NCI-H1105 (cell line): ENCODE measurements around the gene MCF2L.

Experiments used
- DNase-seq: peaks from one replicate; lab custom pipeline; 2025; lab: John Stamatoyannopoulos, UW

Gene MCF2L

DNA sequence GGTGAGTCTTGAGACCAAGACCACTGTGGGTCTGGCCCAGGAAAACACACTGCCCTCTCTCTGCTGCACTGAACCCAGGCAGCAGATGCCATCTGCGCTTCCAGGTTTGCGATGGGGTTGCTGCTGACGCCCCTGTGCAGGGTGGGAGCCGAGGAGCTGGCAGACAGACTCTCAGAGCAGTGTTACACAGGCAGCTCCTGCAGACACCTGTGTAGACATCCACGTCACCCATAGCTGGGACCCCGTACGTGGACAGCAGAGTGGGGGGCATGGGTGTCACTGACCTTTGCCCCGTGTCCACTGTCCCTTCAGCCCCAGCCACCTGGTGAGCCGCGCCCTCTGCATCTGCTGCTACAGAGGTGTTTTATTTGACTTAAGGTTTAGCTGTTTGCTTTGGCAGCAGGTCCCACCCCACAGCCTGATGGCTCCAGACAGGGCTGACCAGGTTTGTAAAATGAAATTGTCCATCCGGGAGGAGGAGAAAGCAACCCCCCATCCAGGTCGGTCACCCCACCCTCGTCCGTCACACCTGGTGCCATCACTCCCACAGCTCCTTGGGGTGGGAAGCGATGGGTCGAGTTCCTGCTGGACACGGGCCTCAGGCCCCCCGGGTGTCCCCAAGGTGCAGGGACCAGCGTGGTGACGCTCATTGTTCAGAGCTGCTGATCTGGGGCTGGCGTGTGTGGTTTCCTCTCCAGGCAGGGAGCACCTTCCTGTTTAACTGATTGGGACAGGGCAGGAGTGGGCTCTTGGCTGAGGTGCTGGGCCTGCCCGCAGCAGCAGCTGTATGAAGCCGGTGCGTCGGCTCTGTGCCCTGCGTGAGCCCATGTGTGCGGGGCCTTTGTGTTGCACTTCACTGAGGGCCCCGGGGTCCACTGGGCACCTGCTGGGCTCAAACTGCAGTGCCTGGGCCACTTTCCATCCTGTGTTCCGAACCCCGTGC is 28.4 kb downstream of the MCF2L start:
- no peak for DNase-seq

DNA sequence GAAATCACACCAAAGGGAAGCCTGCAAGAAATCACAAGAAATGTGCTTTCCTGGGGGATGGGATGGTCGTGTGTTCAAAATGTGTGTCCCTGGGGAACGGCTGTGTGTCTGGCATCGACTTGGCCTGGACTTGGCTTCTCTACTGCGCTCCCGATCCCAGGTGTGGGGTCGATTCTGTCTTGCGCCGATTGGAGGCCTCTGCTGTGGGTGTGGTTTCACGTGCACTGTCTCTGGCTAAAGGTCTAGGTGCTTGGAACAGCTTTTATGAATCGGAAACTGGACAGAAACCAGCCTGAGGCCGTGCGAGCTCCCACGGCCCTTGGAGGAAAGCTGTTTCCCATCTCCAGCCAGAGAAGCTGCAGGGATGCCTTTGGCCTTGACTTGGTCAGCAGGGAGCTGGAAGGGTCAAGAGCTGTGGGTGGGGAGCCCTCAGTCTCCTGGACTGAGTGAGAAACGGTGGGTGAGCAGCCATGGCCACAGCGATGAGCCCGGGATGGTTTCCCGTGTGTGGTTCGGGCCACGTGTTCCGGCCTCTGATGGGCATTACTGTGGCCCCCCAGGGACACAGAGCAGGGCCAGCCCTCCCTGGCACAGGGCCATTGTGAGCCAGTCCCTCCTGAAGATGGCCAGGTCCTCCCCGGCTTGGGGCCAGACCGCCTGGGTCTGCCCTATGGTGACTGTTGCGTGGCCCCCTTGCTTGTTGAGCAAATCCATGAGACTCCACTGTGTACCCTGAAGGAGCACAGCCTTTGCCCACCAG is 29.7 kb downstream of the MCF2L start:
- DNase-seq = no peak

DNA sequence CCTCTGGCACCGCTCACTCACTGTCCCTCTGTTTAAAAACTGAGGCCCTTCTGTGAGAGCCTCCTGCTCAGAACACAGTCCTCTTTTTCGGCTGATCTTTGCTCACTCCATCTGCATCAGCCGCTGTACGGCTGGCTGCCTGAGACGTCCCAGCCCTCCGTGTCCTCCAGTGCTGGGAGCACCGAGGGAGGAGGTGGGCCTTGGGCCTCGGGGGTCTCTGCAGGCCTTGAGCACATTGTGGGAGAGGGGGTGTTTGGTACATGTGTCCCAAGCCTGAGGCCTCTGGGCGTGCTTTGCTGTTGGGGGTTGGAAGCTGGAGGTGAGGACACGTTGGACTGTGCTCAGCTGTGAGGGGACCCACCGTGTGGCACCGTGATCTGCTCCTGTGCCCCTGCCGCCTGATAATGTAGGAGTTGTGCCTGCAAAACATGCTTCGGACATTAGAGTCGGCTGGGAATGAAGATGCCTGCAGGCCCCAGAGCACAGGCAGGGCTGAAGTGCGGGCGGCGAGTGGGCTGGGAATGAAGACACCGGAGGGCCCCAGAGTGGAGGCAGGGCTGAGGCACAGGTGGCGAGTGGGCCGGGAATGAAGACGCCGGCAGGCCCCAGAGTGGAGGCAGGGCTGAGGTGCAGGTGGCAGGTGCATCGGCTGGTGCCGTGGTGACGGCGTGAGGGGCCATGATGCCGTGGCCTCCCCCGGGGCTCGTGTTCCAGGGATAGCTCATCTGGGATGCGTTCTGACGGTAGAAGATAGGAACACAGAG is 30.6 kb downstream of the MCF2L start:
- no peak for DNase-seq

DNA sequence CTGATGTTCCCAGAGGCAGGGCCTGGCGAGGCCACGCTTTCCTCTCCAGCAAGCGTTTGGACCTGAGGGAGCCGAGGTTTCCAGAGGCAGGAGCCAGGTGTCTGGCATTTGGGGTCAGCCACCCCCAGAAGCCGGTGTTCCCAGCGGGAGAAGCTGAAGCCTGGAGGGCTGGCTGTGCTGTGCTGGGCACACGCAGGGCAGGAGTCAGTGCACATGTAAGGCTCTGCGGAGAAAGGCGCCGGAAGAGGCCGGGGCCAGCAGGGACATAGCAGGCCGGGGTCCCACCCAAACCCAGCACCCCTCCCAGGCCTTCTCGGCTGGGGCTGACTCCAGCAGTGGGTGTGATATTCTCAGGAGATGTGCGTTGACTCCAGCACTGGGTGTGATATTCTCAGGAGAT is 31.6 kb downstream of the MCF2L start:
- no peak for DNase-seq

DNA sequence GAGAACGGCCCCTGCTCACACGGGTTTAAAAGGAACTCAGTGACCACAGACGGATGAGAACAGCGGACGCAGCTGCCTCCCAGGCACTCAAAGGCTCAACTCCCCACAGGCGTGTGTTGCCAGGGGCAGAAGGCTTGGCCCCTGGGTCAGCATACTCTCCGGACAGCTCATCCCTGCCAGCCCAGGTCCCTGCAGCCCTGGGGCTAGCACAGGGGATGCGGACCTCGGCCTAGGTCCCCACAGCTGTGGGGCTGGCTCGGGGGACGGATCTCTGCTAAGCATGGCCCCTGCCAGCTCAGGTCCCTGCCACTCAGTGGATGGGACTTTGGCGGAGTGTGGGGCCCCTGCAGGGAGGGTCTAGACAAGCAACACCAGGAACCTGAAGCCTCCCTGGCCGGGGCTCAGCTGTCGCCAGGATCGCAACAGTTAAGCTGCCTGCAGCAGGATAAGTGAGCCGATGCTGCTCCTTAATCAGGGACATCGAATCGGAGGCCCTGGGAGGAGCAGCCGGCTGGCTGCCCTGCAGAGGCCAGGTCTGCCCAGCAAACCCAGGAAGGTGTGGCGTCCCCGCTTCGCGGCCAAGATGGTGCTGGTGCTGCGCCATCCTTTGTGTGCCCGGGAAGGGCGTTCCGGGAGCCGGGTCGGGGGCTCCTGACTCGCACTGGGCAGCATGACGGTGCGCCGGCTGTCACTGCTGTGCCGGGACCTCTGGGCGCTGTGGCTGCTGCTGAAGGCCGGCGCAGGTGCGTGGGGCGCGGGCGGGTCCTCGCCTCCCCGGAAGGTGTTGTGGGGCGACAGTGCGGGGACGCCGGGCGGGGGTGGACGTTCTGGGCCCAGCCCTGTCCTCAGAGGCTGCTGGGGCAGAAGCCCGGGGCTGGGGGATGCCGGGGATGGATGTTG is 32.5 kb downstream of the MCF2L start:
- peak; percentile 98 for DNase-seq

DNA sequence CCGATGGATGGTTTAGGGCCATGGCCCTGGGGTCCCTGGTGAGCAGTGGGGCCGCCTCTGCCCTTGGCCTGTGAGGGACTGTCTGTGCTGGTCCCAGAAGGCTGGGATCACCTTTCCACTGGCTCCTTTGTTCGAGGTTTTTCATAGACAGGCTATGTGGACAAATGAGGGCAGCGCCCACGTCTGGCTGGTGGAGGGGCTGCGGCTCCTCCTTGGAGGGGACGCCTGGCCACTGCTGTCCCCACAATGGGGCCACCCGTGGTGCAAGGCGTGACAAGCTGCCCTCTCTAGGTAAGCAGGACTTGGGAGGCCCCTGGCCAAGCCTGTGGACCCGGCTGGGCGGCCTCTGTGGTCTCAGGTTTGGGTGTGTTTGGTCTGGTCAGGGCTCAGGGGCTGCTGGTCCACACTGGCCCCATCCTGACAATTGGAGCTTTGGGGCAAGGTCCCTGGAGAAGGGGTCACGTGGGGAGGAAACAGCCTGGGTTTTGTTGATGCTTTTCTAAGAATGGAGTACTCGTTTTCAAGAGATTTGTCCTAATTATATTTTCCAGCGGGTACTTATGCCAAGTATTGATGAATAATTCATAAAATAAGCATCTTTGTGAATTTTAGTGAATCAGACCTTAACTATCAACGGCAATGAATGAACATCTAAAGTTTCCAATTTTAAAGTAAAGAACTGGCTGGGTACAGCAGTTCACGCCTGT is 33.3 kb downstream of the MCF2L start:
- DNase-seq = peak; percentile 87

DNA sequence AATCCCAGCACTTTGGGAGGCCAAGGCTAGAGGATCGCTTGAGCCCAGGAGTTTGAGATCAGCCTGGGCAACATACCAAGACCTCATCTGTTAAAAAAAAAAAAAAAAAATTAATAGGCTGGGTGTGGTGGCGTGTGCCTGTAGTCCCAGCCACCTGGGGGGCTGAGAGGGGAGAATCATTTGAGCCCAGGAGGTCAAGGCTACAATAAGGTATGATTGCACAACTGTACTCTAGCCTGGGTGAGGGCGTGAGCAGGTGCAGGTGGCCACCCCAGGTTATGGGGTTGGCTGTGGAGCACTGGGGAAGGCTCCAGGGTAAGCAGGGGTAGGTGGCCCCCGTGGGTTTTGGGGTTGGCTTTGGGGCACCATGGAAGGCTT is 33.9 kb downstream of the MCF2L start:
- no peak for DNase-seq

DNA sequence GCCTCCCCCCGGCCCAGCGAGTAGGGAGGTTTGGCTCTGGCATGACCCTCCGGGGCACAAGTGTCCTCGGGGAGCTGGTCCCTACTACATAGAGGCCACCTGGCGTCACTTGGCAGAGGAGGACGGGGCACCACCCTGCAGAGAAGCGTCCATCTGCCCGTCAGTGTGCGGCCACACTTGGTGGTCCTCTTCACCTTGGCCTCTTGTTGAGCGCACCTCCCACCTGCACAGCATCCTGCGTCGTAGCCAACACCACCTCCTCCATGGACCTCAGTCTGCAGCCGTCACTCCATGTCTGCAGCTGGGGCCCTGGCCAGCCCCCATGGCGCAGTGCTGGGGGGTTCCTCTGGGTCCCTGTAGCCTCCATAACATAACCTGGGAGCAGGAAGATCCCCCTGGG is 35.1 kb downstream of the MCF2L start:
- no peak for DNase-seq

DNA sequence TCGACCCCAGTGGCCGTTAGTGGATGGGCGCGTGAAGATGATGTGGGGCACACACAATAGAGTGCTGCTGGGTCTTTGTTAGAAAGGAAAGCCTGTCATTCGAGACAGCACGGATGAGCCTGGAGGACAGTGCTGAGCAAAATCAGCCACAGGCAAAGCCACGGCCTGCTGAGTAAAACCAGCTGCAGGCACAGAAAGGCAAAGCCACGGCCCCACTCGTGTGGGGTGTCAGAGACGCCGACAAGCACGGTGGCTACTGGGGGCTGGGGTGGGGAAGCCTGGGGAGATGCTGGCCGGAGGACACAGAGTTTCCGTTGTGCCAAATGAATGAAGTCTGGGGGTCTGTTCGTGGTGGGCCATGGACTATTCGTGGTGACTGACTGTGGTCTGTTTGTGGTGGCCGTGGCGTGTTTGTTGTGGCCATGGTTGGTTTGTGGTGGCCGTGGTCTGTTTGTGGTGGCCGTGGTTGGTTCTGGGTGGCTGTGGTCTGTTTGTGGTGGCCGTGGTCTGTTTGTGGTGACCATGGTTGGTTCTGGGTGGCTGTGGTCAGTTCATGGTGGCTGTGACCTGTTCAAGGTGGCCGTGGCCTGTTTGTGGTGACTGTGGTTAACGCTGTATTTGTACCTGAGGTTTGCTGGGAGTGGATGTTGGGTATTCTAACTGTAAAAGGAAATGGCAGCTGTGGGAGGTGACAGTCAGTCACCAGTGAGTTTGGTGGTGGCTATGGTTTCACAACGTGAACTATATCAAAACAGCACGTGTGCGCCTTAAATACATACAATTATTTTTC is 36.3 kb downstream of the MCF2L start:
- DNase-seq = no peak

DNA sequence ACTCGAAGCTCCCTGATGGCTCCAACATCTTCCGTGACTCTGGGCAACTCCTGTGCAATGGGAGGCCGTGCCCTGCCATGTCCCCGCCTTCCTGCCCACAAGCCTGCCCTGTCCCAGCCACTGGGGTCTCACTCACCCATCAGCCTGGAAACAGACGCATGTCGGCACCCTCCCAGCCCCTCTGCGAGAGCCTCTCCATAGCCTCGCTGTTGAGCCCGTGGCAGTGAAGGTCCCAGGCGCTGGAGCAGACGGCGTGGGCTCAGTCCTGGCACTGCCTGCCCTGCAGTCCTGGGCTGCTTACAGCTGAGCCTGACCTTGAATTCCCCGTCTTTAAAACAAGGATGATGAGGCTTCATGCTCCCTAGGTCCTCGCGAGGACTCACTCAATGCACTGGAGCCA is 37.0 kb downstream of the MCF2L start:
- no peak for DNase-seq

DNA sequence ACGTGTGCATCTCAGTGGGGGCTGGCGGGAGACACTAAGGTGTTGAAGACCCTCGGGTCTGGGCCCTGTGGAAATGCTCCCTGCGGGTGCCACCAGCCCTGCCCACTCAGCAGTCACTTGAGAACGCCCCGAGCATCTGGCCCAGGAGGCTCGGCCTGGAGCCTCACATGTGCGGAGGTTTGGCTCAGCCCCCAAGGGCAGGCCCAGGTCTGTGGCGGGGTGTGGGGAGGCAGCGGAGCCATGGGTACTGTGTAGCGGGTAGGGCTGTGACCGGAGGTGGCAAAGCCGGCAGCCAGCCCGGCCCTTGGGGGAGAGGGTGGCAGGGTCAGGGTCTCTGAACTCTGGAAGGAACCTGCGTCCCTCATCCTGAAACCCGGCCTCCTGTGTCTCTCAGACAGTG is 37.6 kb downstream of the MCF2L start:
- DNase-seq = no peak

DNA sequence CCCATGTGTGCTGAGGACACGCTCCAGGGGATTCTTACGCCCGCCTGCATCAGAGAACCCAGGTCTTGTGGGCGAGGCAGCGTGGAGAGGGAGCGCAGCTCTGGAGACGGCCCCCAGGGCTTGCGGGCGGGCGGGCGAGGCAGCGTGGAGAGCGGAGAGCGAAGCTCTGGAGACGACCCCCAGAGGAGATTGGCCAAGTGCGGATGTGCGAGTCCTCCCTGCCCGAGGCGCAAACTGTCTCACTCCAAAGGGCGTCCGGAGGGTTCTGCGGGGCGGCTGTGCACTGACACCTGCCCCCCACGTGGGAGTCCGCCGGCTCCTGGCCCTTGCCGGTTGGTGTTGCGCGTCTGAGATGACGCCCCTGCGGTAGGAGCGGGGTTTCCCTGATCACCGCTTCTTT is 39.8 kb downstream of the MCF2L start:
- no peak for DNase-seq

DNA sequence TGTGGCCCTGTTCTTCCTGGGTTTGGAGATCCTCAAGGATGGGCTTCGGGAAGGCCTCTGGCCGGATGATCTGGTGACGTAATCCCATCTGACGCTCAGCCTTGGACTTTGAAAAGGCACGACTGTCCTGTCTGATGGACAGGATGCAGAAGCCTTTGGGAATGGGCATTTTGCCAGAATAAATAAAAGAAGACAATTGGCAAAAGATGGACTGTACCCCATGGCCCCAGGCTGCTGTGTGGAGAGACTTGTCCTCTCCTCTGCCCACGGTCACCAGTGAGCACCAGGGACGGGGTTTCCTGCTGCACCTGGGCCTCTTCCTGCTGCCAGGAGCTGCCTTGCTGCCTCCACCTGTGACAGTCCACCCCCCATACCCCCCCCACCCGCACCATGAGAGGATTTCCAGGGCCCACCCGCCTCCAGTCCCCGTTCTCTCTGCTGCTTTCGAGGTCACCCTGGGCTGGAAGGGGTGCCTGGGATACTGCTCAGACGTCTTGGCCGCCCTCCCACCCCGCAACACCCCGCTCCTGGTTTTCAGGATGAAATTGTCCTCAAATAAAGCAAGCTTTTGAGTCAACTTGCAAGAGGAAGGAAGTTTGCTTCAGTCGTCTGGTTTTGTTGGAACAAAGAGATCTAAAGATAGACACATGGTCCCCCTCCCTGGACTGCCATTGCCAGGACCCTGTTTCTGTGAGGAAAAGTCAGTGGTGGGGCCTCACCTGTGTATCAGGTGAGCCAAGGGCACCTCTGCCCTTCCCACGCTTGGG is 40.9 kb downstream of the MCF2L start:
- DNase-seq = no peak

DNA sequence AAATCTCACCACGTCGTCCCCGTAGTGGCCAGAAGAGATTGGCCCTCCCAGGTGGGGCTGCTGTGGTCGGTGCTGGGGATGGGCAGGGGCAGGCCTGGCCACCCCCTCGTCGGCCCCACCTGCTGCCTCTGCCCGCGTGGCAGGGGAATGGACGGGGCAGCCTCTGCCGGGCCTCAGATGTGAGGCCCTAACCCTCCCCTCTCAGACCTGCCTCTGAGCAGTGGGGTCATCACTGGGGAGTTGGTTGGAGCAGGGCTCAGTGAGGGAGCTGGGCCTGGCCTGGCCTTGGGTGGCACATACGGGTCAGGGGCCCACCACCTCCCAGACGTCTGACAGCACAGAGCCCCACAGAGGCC is 41.5 kb downstream of the MCF2L start:
- no peak for DNase-seq

DNA sequence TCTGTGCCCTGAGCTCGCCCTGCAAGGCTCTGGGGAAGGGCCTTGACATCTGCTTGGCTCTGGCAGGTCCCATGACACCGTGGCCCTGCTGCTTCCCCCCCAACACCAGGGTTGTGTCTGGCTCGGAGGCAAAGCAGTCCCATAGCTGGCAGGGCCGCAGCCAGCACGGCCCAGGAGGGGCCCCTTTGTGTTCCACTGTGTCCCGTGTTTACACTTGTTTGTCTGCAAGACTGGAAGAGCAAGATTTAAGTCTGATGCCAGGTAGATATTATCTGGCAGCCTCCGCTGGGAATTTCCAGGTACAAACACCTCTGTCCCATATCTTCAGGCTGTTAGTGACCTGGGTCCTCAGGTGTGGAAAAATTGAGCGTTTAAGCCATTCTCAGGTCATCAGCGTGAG is 44.3 kb downstream of the MCF2L start:
- no peak for DNase-seq

DNA sequence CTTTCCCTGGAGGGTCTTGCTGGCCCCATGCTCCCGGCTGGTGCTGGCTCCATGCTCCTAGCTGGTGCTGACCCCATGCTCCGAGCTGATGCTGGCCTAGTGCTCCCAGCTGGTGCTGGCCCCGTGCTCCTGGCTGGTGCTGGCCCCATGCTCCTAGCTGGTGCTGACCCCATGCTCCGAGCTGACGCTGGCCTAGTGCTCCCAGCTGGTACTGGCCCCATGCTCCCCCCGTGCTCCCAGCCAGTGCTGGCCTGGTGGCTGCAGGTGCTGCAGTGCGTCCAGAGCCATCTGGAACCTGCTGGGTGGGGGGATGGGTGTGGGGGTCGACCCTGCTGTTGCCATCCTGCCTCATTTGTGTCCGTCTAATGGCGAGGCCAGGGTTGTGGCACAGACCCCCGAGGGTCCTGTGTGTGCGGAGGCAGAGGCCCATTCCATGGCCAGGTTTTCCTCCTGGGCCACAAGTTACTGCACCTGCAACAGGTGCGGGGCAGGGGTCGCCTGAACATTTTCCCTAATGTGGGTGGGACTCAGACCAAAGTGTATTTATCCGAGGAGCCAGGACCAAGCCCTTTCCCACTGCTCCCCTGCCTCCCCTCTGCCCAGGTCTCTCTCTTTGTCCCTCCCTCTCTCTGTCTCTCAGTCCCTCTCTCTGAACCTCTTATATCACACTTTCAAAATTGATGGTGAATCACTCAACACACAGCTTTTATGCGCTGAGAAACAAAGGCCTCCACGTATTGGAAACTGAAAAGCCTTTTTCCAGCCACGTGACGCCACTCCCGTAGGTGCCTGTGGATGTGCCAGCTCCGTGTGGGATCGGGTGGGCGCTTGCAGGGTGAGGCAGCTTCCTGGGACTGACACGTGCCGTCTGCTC is 45.1 kb downstream of the MCF2L start:
- DNase-seq = no peak

DNA sequence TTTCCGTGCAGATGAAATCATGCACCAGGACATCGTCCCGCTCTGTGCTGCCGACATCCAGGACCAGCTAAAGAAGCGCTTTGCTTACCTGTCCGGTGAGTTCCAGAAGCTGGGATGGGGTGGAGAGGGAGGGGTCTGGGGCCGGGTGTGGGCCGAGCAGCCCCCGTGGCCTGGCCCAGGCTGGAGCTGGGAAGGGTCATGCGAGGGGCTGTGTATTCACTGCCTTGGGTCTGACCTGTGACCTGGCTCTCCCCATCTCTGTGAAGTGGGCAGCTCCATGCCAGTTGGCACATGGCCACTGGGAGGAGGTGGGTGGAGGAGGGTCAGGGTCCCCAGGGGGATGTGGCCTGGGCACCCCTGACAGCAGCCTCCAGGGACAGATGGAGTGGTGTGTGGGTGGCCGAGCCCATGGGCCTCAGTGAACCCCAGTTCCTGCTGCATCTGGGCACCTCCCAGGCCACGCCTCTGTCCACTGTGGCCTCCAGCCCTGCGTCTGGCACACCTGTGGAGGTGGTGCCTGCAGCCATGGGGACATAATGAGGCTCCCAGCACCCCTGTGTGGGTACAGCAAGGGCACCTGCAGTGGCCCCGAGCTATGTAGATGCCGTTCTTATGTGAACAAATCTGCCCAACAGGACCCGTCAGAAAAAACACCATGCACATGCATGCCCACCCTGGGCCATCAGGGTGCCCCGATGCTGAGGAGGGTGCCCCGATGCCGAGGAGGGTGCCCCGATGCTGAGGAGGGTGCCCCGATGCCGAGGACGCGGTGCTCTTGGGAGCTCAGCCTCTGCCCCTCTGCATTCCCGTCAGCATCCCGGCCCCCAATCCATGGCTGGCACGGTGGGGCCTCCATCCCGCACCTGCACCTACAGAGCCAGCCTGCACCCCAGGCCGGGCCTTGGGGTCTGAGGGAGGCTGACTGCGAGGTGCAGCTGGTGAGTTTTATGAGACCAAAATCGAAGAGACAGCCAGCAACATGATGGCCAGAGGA is 46.0 kb downstream of the MCF2L start:
- DNase-seq = no peak
